Pericardium fibroblast (primary cell): Measurements from ENCODE around the gene ARL6. TPM values are rescaled to one million over a fixed set of nuclear protein-coding genes. Genes with fewer than 3 reads are reported as not detected.

Source experiments
- total RNA-seq: library from RNA; depleted of rRNA; stranded (reverse); fragments of >200 nt; gene quantifications from 2 replicates; pipeline ENCODE4 v1.2.3, GENCODE V29; 2015

The ARL6 gene, protein sequence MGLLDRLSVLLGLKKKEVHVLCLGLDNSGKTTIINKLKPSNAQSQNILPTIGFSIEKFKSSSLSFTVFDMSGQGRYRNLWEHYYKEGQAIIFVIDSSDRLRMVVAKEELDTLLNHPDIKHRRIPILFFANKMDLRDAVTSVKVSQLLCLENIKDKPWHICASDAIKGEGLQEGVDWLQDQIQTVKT
- 2.0 and 5.1 TPM in 2 replicates for total RNA-seq

DNA sequence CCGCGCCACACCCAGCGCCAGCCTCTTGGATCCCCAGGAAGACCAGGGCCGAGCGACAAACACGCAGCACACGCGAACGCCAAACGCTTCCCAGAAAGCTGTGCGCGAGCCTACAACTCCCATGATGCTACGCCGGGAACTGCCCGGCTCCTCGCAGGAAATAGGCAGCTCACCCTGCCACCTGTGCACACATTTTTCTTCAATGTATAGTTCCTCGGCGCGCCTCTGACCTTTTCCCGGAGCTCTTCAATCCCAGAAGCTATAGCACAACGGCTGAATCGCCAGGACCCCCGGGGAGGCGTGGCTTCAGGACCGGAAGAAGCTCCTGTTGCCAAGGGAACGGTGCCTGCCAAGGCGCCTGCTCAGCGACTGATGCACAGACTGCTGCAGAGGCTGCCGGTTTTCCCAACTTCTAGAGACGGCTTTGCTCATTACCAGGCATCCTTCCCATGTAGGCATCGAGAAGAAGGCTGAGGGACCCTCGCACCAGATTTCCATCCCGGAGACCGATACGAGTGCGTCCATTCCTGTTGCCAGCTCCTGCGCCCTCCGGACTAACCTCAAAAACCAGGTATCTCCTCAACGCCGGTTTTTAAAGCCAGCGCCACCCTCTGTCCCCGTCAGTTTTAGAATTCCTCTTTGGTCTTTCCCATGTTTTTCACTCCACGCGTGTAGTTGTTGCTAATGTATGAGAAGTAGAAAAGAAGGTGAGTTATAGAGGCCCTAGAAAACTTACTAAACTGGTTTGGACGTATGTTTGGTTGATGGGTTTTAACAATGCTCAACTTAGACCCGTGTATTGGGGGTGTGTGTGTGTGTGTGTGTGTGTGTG is at the start of gene ARL6:
Gene ARL6, plus strand, starts transcription at position 352 of the 832 bp plus-strand sequence. CDS start 3,350 bp downstream, outside the sequence.

DNA sequence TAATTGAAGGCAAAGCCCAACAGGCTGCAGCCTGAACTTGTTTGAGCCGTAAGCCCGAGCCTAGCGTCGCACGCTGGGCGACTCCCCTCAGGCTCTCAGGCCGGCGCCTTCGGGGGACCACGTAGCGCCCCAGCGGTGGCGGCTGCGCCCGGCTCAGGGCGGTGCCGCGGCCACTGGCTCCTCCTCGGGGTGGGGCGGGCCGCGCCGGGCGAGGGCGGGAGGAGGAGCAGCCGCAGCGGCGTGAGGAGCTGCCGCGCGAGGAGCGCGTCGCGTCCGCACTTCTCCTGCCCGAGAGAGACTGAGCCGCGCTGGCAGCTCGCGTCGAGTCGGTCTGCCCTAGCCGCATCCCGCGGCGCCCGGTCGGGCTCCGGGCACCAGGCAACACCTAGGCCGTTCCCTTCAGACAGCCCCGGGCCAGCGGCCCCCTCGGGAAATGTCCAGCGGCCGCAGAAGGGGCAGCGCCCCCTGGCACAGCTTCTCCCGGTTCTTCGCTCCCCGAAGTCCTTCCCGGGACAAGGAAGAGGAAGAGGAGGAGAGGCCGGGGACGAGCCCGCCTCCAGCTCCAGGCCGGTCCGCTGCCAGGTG is 57.3 kb downstream of the ARL6 start, which contains the start of gene CRYBG3:
Gene CRYBG3, plus strand, starts transcription at position 238 of the 585 bp plus-strand sequence. Its CDS starts 196 bp downstream, at position 434.

Other genes starting within 250 kb of the ARL6 start
- 11.1 and 15.5 TPM in 2 replicates for gene CRYBG3, start 57.3 kb downstream of the ARL6 start, total RNA-seq
- gene RIOX2, start 207.7 kb downstream of the ARL6 start, total RNA-seq = 26.0 and 33.1 TPM in 2 replicates